ENCODE results near the gene B4GALNT1. TPM values are rescaled to one million over a fixed set of nuclear protein-coding genes. Genes with fewer than 3 reads are reported as not detected.

B4GALNT1 gene
- total RNA-seq, 2 experiments from 2014 or later = 1.5 TPM

DNA sequence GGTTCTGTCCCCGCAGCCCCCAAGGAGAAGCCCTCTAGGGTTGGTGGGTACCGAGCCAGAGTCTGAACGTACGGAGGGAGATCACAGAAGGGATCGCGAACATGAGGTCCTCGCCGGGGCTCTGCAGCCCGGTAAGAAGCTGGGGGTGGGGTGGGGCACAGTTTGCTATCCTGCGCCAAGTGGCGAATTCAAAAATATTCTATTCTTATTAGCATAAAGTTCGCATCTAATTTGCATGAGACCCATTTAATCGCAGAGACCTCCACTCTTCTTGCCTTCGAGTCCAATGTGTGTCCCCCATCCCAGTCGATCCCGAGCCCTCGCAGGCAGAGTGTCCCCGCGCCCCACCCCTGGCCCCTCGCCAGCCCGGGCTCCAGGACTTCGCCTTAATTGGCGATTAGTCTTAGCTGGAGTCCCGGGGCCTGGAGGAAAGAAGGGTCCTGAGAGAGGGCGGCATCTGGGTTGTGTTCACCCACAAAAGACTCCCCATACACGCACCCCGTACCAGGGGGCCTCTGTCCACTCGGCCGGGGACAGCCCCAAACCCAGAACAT, 22.4 kb downstream of the B4GALNT1 start:
- Mint-ChIP-seq H3K4me3 (peak overlapping the region; percentile 61), H3K36me3 (no peaks in the 10 kb centered on the region), H3K9me3 (no peaks in the 10 kb centered on the region), H3K27me3 (peaks cover 36% of the 10 kb centered on the region), H3K27ac (no peak overlapping the region), H3K4me1 (peaks cover 12% of the 10 kb centered on the region)
- no peak for DNase-seq

- H3K27me3 Mint-ChIP-seq = peaks cover 30% of the 10 kb centered on the region
- H3K36me3 Mint-ChIP-seq = no peaks in the 10 kb centered on the region
- H3K27ac Mint-ChIP-seq = no peak overlapping the region
- H3K4me3 Mint-ChIP-seq = peak overlapping the region; percentile 61
- H3K4me1 Mint-ChIP-seq = peaks cover 17% of the 10 kb centered on the region
- no peaks in the 10 kb centered on the region for H3K9me3 Mint-ChIP-seq
- DNase-seq = no peak
Measured at GRCh38 chr12:57609781-57610553, 23.0 kb downstream of the B4GALNT1 start.

GRCh38 chr12:57609101-57609780, 23.8 kb downstream of the B4GALNT1 start:
- Mint-ChIP-seq H3K27me3 (peaks cover 28% of the 10 kb centered on the region), H3K36me3 (no peaks in the 10 kb centered on the region), H3K27ac (no peak overlapping the region), H3K9me3 (no peaks in the 10 kb centered on the region), H3K4me3 (no peak overlapping the region), H3K4me1 (peaks cover 14% of the 10 kb centered on the region)
- DNase-seq = no peak

GRCh38 chr12:57607958-57608663, 24.9 kb downstream of the B4GALNT1 start:
- Mint-ChIP-seq H3K27me3 (peaks cover 21% of the 10 kb centered on the region), H3K4me3 (no peak overlapping the region), H3K36me3 (no peaks in the 10 kb centered on the region), H3K4me1 (peaks cover 22% of the 10 kb centered on the region), H3K9me3 (no peaks in the 10 kb centered on the region), H3K27ac (peak overlapping the region; percentile 3)
- no peak for DNase-seq

DNA sequence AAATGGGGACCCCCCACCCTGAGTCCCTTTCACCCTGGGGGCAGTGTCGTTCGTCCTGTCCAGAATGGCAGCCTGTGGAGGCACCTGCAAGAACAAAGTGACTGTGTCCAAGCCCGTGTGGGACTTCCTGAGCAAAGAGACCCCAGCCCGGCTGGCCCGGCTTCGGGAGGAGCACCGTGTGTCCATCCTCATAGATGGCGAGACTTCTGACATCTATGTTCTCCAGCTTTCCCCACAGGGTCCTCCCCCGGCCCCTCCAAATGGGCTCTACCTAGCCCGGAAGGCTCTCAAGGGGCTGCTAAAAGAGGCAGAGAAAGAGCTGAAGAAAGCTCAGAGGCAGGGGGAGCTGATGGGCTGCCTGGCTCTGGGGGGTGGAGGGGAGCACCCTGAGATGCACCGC, 26.2 kb downstream of the B4GALNT1 start:
- peaks cover 3% of the 10 kb centered on the region for H3K36me3 Mint-ChIP-seq
- H3K4me1 Mint-ChIP-seq = peaks cover 22% of the 10 kb centered on the region
- H3K4me3 Mint-ChIP-seq = no peak overlapping the region
- DNase-seq = no peak
- H3K27ac Mint-ChIP-seq = no peak overlapping the region
- H3K27me3 Mint-ChIP-seq = peaks cover 9% of the 10 kb centered on the region
- H3K9me3 Mint-ChIP-seq = no peaks in the 10 kb centered on the region

DNA sequence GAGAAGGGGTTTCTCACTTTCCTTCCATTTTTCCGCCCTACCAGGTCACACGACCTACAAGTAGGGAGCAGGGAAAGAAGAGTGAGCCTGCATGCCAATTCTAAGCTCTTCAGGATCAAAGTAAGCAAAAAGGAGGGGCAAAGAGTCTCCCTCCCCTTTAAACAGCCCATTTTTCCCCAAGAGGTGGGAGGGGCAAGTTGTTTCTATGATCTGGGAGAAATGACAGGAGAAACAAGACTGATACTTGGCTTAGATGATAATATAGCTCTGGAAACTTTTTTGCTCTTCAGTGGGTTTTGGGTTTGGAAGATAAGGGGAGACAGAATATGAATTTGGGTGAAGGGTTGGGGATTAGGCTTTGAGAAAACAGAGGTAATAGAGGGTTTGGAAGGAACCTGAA, 26.6 kb downstream of the B4GALNT1 start:
- DNase-seq = no peak
- Mint-ChIP-seq H3K4me1 (peaks cover 22% of the 10 kb centered on the region), H3K36me3 (peaks cover 7% of the 10 kb centered on the region), H3K27me3 (peaks cover 9% of the 10 kb centered on the region), H3K9me3 (no peaks in the 10 kb centered on the region), H3K4me3 (no peak overlapping the region), H3K27ac (no peak overlapping the region)

DNA sequence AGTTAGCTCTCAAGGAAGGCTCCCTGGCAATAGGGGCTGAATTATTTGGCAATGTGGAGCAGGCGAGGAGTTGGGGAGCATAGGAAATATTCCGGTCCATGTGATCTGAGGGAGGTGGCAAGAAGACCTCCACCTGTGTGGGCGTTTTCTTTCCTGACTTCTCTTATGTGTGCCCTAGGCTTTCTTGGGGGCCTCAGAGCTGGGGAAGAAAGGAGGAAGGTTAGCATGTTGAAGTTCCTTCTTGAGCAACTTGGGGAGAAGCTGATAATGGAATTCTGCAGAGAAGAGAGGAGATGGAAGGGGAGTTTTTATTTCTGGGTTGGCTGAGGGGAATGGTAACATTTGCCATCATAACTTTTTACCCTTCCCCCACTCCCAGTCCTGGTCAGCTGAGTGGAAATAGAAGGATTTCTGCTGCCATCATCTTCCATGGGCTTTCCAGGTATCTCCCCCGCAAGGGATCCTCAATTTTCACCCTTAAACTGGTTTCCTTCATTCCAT, 27.1 kb downstream of the B4GALNT1 start:
- Mint-ChIP-seq H3K9me3 (no peaks in the 10 kb centered on the region), H3K4me3 (peak overlapping the region; percentile 79), H3K27ac (no peak overlapping the region), H3K36me3 (peaks cover 7% of the 10 kb centered on the region), H3K4me1 (peaks cover 22% of the 10 kb centered on the region), H3K27me3 (peaks cover 7% of the 10 kb centered on the region)
- DNase-seq = no peak

GRCh38 chr12:57604992-57605810, 27.8 kb downstream of the B4GALNT1 start:
- H3K36me3 Mint-ChIP-seq = peaks cover 7% of the 10 kb centered on the region
- H3K27ac Mint-ChIP-seq = peak overlapping the region; percentile 49
- H3K9me3 Mint-ChIP-seq = no peaks in the 10 kb centered on the region
- peaks cover 18% of the 10 kb centered on the region for H3K4me1 Mint-ChIP-seq
- no peak for DNase-seq
- H3K4me3 Mint-ChIP-seq = peak overlapping the region; percentile 79
- H3K27me3 Mint-ChIP-seq = peaks cover under 1% of the 10 kb centered on the region

GRCh38 chr12:57604454-57604991, 28.5 kb downstream of the B4GALNT1 start, which contains the start of gene DTX3:
Gene DTX3, plus strand, starts transcription at chr12:57604824. Its CDS starts 1,694 bp downstream, at chr12:57606518.
- peak; percentile 48 for DNase-seq
- Mint-ChIP-seq H3K4me3 (peak within 1 kb of the TSS; percentile 79), H3K36me3 (peaks cover 7% of the 10 kb centered on the region), H3K4me1 (peaks cover 18% of the 10 kb centered on the region), H3K27me3 (no peaks in the 10 kb centered on the region), H3K27ac (peak within 1 kb of the TSS; percentile 76), H3K9me3 (no peaks in the 10 kb centered on the region)

DNA sequence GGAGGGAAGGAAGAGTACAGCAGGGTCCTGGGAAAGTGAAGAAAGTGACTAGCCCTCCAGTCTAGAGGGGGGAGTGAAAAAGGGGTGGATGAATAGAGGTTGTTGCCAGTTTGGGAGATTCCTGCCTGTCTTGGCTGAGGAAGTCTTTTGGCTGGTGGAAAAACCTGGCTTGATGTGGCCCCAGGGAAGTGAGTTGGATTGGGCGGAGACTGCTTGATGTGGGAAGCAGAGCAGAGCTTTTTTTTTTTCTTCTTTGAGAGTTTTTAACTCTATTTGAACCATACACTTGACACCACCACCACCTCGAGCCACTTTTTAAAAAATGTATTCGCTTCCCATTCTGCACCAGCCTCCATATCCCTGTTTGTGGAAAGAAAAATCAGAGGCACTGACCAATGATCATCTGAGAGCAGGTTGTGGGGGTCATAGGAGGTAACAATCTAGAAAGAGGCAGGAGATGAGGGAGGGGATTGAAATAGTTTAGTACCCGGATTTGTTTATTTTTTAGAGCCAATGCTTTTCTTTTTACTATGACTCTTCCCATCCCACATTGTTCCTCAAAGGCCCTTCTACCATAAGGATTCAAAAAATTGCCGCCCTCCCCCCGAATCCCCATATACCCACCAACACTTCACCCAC, 29.1 kb downstream of the B4GALNT1 start:
- peak overlapping the region; percentile 79 for H3K4me3 Mint-ChIP-seq
- H3K9me3 Mint-ChIP-seq = no peaks in the 10 kb centered on the region
- H3K4me1 Mint-ChIP-seq = peaks cover 18% of the 10 kb centered on the region
- H3K36me3 Mint-ChIP-seq = peaks cover 8% of the 10 kb centered on the region
- DNase-seq = no peak
- no peaks in the 10 kb centered on the region for H3K27me3 Mint-ChIP-seq
- peak overlapping the region; percentile 50 for H3K27ac Mint-ChIP-seq

- H3K36me3 Mint-ChIP-seq = peaks cover 8% of the 10 kb centered on the region
Measured at GRCh38 chr12:57603324-57603723, 29.7 kb downstream of the B4GALNT1 start.

GRCh38 chr12:57602544-57602943, 30.5 kb downstream of the B4GALNT1 start:
- no peaks in the 10 kb centered on the region for H3K9me3 Mint-ChIP-seq
- no peak overlapping the region for H3K4me3 Mint-ChIP-seq
- peaks cover 18% of the 10 kb centered on the region for H3K4me1 Mint-ChIP-seq
- H3K27ac Mint-ChIP-seq = no peak overlapping the region
- peaks cover 11% of the 10 kb centered on the region for H3K36me3 Mint-ChIP-seq
- no peak for DNase-seq
- no peaks in the 10 kb centered on the region for H3K27me3 Mint-ChIP-seq

More at GRCh38 chr12:57603324-57603723, 29.7 kb downstream of the B4GALNT1 start:
- no peaks in the 10 kb centered on the region for H3K27me3 Mint-ChIP-seq
- no peak overlapping the region for H3K27ac Mint-ChIP-seq
- no peaks in the 10 kb centered on the region for H3K9me3 Mint-ChIP-seq
- peaks cover 18% of the 10 kb centered on the region for H3K4me1 Mint-ChIP-seq
- peak overlapping the region; percentile 79 for H3K4me3 Mint-ChIP-seq
- DNase-seq = no peak

DNA sequence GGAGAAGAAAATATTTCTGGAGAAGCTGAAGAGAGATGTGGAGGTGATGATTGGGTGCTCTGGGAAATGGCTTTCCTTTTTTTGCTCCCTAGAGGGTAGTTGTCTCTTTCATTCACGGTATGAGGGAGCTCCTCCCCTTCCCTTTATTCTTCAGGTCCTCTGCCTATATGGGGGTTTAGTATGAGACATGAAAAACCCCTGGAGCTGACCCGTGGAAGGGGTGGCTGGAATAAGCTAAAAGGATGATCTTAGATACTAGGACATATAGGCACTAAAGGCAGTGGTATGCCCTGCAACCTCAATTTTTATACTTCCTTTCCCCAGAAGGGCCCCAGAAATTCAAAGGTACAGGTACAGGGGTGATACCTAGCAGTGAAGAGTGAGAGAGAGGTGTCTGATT, 32.6 kb downstream of the B4GALNT1 start:
- Mint-ChIP-seq H3K4me3 (no peak overlapping the region), H3K36me3 (peaks cover 11% of the 10 kb centered on the region)

More for the DNA sequence above, 32.6 kb downstream of the B4GALNT1 start:
- Mint-ChIP-seq H3K9me3 (no peaks in the 10 kb centered on the region), H3K27ac (no peak overlapping the region), H3K4me1 (peaks cover 13% of the 10 kb centered on the region), H3K27me3 (no peaks in the 10 kb centered on the region)
- no peak for DNase-seq

Measured in activated naive CD8-positive, alpha-beta T cell treated with anti-CD3 and anti-CD28 coated beads for 36 hours (primary cell).